MM.1S (cell line): ENCODE data around the gene WDFY3.

ENCODE experiments used
- CTCF ChIP-seq: fragments of 300-600 bp; sonication (generic); IDR thresholded peaks from 2 replicates; pipeline ENCODE4 v1.5.1; 2016; ENCODE audit warnings: antibody characterized with exemption, low read length, mixed read lengths
- EZH2 ChIP-seq: fragments of 300-600 bp; sonication (generic); optimal IDR thresholded peaks from 2 replicates; pipeline ENCODE3; 2017; ENCODE audit warnings: low read depth, mild to moderate bottlenecking, antibody characterized with exemption, low read length, mixed read lengths
- EZH2phosphoT487 ChIP-seq: fragments of 300-600 bp; sonication (generic); IDR thresholded peaks from 2 replicates; pipeline ENCODE4 v1.6.1; 2018; ENCODE audit warnings: antibody characterized with exemption, low read length

DNA sequence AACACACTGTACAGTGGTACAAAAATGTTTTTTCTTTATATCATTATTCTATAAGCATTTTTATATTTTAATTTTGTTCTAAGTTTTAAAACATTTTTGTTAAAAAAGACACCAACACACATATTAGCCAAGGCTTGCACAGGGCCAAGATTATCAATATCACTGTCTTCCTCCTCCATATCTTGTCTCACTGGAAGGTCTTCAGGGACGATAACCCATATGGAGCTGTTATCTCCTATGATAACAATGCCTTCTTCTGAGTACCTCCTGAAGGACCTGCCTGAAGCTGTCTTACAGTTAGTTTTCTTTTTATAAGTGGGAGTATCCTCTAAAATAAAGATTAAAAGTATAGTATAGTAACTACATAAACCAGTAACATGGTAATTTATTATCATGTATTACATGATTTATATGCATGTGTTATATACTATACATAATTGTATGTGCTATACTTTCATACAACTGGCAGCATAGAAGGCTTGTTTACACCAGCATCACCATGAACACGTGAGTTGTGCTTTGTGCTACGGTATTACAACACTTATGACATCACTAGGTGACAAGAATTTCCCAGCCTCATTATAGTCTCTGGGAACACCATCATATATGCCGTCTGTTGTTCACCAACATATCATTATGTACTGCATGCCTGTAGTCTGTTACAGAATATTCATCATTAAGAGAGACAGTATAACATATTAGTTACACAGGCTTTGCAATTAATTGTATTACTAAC is 90.7 kb downstream of the WDFY3 start:
- no peak for TF ChIP-seq EZH2
- no peak for TF ChIP-seq CTCF
- no peak for TF ChIP-seq EZH2phosphoT487
